GM23338 (cell line): Measurements from ENCODE around the gene ZNF189.

Experiments
- CREB1 ChIP-seq: fragments of 250-450 bp; sonication (Bioruptor Pico); IDR thresholded peaks from 2 replicates; pipeline ENCODE4 v1.5.0; 2020; ENCODE audit warnings: low read depth, mild to moderate bottlenecking, moderate library complexity
- EZH2 ChIP-seq: fragments of 200-600 bp; sonication (generic); IDR thresholded peaks from one replicate; pipeline ENCODE4 v1.8.0; 2017; ENCODE audit warnings: antibody characterized with exemption, mild to moderate bottlenecking, low read depth; ENCODE audit not compliant: unreplicated experiment
- TF ChIP-seq, protein P1 (sequence below), 2 experiments: fragments of 200-600 bp in 1 of 2; sonication (generic) in 1 of 2; conservative IDR thresholded peaks; 2 replicates each; pipeline versions ENCODE4 v1.5.1 to v1.6.1; 2016 to 2017; ENCODE audit warnings: antibody characterized with exemption in 2 of 2, low read depth in 2 of 2, mild to moderate bottlenecking in 2 of 2, moderate library complexity in 1 of 2
- TF ChIP-seq, protein P2 (sequence below): fragments of 250-450 bp; sonication (Bioruptor Pico); IDR thresholded peaks from 2 replicates; pipeline ENCODE4 v1.5.0; 2020; ENCODE audit warnings: mild to moderate bottlenecking, moderate library complexity

DNA sequence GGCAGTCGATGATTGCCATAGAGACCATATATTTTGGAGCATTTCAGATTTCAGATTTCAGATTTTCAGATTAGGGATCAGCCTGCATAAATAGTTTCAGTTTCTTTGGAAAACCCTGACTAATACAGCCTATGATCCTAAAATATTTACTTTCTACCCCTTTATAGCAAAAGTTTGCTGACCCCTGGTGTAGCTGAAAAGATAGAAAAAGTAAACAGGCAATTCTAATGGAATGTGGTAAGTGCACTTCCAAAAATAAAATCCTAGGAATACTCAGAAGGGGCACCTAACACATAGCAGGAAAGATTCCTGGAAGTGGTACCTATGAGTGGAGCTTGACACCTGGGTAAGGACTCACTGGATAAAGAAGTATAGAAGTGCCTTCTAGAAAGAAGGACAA is 48.4 kb upstream of the ZNF189 start:
- TF ChIP-seq, protein P1, sequence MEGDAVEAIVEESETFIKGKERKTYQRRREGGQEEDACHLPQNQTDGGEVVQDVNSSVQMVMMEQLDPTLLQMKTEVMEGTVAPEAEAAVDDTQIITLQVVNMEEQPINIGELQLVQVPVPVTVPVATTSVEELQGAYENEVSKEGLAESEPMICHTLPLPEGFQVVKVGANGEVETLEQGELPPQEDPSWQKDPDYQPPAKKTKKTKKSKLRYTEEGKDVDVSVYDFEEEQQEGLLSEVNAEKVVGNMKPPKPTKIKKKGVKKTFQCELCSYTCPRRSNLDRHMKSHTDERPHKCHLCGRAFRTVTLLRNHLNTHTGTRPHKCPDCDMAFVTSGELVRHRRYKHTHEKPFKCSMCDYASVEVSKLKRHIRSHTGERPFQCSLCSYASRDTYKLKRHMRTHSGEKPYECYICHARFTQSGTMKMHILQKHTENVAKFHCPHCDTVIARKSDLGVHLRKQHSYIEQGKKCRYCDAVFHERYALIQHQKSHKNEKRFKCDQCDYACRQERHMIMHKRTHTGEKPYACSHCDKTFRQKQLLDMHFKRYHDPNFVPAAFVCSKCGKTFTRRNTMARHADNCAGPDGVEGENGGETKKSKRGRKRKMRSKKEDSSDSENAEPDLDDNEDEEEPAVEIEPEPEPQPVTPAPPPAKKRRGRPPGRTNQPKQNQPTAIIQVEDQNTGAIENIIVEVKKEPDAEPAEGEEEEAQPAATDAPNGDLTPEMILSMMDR (conservative IDR thresholded peaks at IDR 0.05; ENCODE audit: low read depth in 2 of 2), result no peak
- TF ChIP-seq CREB1 (CRISPR knock-in tag) (no peak), EZH2 (no peak)
- TF ChIP-seq, protein P2, sequence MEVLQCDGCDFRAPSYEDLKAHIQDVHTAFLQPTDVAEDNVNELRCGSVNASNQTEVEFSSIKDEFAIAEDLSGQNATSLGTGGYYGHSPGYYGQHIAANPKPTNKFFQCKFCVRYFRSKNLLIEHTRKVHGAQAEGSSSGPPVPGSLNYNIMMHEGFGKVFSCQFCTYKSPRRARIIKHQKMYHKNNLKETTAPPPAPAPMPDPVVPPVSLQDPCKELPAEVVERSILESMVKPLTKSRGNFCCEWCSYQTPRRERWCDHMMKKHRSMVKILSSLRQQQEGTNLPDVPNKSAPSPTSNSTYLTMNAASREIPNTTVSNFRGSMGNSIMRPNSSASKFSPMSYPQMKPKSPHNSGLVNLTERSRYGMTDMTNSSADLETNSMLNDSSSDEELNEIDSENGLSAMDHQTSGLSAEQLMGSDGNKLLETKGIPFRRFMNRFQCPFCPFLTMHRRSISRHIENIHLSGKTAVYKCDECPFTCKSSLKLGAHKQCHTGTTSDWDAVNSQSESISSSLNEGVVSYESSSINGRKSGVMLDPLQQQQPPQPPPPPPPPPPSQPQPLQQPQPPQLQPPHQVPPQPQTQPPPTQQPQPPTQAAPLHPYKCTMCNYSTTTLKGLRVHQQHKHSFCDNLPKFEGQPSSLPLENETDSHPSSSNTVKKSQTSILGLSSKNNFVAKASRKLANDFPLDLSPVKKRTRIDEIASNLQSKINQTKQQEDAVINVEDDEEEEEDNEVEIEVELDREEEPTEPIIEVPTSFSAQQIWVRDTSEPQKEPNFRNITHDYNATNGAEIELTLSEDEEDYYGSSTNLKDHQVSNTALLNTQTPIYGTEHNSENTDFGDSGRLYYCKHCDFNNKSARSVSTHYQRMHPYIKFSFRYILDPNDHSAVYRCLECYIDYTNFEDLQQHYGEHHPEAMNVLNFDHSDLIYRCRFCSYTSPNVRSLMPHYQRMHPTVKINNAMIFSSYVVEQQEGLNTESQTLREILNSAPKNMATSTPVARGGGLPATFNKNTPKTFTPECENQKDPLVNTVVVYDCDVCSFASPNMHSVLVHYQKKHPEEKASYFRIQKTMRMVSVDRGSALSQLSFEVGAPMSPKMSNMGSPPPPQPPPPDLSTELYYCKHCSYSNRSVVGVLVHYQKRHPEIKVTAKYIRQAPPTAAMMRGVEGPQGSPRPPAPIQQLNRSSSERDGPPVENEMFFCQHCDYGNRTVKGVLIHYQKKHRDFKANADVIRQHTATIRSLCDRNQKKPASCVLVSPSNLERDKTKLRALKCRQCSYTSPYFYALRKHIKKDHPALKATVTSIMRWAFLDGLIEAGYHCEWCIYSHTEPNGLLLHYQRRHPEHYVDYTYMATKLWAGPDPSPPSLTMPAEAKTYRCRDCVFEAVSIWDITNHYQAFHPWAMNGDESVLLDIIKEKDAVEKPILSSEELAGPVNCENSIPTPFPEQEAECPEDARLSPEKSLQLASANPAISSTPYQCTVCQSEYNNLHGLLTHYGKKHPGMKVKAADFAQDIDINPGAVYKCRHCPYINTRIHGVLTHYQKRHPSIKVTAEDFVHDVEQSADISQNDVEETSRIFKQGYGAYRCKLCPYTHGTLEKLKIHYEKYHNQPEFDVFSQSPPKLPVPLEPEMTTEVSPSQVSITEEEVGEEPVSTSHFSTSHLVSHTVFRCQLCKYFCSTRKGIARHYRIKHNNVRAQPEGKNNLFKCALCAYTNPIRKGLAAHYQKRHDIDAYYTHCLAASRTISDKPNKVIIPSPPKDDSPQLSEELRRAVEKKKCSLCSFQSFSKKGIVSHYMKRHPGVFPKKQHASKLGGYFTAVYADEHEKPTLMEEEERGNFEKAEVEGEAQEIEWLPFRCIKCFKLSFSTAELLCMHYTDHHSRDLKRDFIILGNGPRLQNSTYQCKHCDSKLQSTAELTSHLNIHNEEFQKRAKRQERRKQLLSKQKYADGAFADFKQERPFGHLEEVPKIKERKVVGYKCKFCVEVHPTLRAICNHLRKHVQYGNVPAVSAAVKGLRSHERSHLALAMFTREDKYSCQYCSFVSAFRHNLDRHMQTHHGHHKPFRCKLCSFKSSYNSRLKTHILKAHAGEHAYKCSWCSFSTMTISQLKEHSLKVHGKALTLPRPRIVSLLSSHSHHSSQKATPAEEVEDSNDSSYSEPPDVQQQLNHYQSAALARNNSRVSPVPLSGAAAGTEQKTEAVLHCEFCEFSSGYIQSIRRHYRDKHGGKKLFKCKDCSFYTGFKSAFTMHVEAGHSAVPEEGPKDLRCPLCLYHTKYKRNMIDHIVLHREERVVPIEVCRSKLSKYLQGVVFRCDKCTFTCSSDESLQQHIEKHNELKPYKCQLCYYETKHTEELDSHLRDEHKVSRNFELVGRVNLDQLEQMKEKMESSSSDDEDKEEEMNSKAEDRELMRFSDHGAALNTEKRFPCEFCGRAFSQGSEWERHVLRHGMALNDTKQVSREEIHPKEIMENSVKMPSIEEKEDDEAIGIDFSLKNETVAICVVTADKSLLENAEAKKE (CRISPR knock-in tag), result no peak
